Lung microvascular endothelial cell (primary cell): ENCODE data around the gene CKB. TPM values are rescaled to one million over a fixed set of nuclear protein-coding genes. Genes with fewer than 3 reads are reported as not detected.
A peak's percentile ranks its signal among the peaks of the same experiment; 100 is the strongest.
"Not testable (repeated sequence)": the region's sequence is repeated elsewhere in the genome, so short reads cannot be mapped to it uniquely, and the experiment has no call there.

Experiments
- DNase-seq, 2 donors: peaks; one replicate each; pipeline versions ENCODE4 v3.0.0 to v3.0.0-alpha.2; 2010; ENCODE audit warnings: low read depth in 2 of 2
- total RNA-seq: library from RNA; depleted of rRNA; stranded (reverse); fragments of >200 nt; gene quantifications from 2 replicates; pipeline ENCODE4 v1.2.1, GENCODE V29; 2014

Gene CKB
- total RNA-seq, 1 donor from 2014 or later: 11.9 TPM

- no peak for DNase-seq
Measured at GRCh38 chr14:103526247-103526913, 3.8 kb upstream of the CKB start.

GRCh38 chr14:103525430-103526246 lies 3.0 kb upstream of the CKB start:
- DNase-seq: not testable (repeated sequence)

GRCh38 chr14:103524002-103524935 lies 1.6 kb upstream of the CKB start:
- no peak for DNase-seq

- no peak for DNase-seq
Measured at GRCh38 chr14:103523575-103523954, 935 bp upstream of the CKB start.

- DNase-seq: no peak
Measured at GRCh38 chr14:103521951-103522563, 573 bp downstream of the CKB start.

GRCh38 chr14:103521438-103521950 lies 1.1 kb downstream of the CKB start:
- DNase-seq: no peak

- peak; percentile 45 to 67 for DNase-seq
Measured at GRCh38 chr14:103520657-103521437, 1.8 kb downstream of the CKB start.

GRCh38 chr14:103520269-103520656 lies 2.4 kb downstream of the CKB start:
- no peak for DNase-seq

GRCh38 chr14:103519837-103520212 lies 2.8 kb downstream of the CKB start:
- no peak for DNase-seq

- DNase-seq: no peak
Measured at GRCh38 chr14:103519043-103519836, 3.4 kb downstream of the CKB start.

- peak; percentile 41 to 59 for DNase-seq
Measured at GRCh38 chr14:103518422-103519042, 4.1 kb downstream of the CKB start.

- DNase-seq: no peak
Measured at GRCh38 chr14:103517721-103518421, 4.8 kb downstream of the CKB start.

GRCh38 chr14:103517174-103517566 lies 5.5 kb downstream of the CKB start:
- DNase-seq: no peak

GRCh38 chr14:103516426-103517173 lies 6.0 kb downstream of the CKB start:
- DNase-seq: no peak

GRCh38 chr14:103514596-103515421 lies 7.8 kb downstream of the CKB start:
- no peak for DNase-seq

GRCh38 chr14:103512701-103513611 lies 9.7 kb downstream of the CKB start:
- peak in 1 of 2 donors; percentile 37 for DNase-seq
